ENCODE data around the gene AGBL3.

AGBL3 gene

DNA sequence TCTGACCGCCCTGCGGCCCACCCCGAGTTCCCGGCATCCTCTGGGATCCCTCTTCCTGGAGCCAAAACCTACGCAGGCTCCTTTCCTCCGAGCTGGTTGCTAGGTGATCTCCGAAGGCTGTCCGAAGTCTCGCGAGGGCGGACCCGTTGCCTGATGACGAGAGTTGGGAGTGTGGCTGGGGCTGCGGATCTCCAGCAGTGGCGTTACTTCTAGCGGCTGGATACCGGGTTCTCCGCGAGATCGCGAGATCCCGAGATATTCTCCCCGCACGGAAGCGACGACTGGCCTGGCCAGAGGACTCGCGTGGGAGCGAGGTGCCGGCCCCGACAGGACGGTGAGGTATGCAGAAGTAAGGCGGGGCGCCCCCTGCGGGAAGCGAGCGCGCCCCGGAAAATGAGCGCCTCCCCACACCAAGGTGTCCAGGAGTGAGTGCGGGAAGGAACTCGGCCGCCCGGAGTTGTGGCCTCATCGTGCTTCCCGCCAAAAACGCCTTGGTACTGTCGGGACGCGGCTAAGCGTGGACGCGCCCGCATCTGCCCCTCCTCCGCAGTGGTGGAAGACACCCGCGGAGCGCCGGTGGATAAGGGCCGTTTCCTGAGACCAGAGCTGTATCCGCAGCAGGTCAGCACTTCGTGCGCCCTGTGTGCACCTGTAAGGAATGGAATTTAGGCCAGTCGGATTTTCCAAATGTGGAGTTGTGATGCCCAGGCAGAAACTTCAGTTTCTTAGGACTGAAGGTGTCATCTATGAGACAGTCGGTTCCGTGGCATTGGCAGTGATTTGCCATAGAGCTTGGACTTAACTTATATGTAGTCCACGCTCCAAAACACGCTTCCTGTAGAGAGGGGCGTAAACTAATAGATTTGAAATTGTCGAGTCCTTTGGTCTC, at the start of gene AGBL3:
Gene AGBL3 (plus strand): TSS at position 146 of the 889 bp plus-strand sequence. CDS start 1,426 bp downstream, outside the sequence.
- TF ChIP-seq TAF1 (IDR thresholded peaks at IDR 0.05; ENCODE audit: low read depth) (peak; percentile 85), EGR1 (IDR thresholded peaks at IDR 0.05) (no peak), RAD21 (IDR thresholded peaks at IDR 0.05; ENCODE audit: low read depth) (no peak), TCF12 (IDR thresholded peaks at IDR 0.05; ENCODE audit: low read depth) (0 out of 2 replicates have a peak, but pooled peaks have one; percentile 46), YY1 (IDR thresholded peaks at IDR 0.05; ENCODE audit: low read depth) (no peak), ZBTB7A (IDR thresholded peaks at IDR 0.05; ENCODE audit: low read depth) (no peak), CREB1 (IDR thresholded peaks at IDR 0.05; ENCODE audit: low read depth) (no peak), CEBPB (IDR thresholded peaks at IDR 0.05) (no peak), NFIC (IDR thresholded peaks at IDR 0.05) (no peak; the same call in 1 of the 2 replicates), TEAD4 (IDR thresholded peaks at IDR 0.05) (peak; percentile 48; the same call in 1 of the 2 replicates), FOXM1 (IDR thresholded peaks at IDR 0.05; ENCODE audit: borderline replicate concordance, low read depth) (no peak)
- TF ChIP-seq, protein P1, sequence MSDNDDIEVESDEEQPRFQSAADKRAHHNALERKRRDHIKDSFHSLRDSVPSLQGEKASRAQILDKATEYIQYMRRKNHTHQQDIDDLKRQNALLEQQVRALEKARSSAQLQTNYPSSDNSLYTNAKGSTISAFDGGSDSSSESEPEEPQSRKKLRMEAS (IDR thresholded peaks at IDR 0.05) = peak; percentile 85

- TF ChIP-seq, protein P1 (IDR thresholded peaks at IDR 0.05) = no peak
These were observed 49.3 kb upstream of the AGBL3 start for GRCh38 chr7:134936893-134937510.

DNA sequence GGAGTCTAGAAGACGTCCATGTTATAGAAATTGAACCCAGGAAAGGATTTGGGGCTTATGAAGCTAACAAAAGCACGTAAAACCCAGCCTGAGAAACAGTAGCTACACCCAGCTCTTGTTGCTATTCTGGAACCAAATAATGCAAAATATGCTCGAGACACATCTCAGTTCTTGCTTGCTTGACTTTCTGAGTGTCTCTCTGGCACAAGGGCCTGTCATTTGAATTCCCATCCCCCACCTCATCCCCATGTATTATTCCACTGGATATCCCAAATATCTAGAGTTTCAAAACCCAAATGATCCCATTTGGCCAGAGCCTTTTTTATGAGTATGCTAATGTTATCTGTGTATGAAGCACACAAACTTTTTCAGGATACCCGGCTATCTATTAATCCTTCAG, 48.2 kb upstream of the AGBL3 start:
- no peak for TF ChIP-seq NFIC (IDR thresholded peaks at IDR 0.05)
- no peak for TF ChIP-seq CREB1 (IDR thresholded peaks at IDR 0.05; ENCODE audit: low read depth)
- no peak for TF ChIP-seq REST (IDR thresholded peaks at IDR 0.05; ENCODE audit: low read depth)
- TF ChIP-seq EP300 (IDR thresholded peaks at IDR 0.05; ENCODE audit: borderline replicate concordance) = no peak
- no peak for TF ChIP-seq RAD21 (IDR thresholded peaks at IDR 0.05; ENCODE audit: low read depth)
- TF ChIP-seq TEAD4 (IDR thresholded peaks at IDR 0.05) = no peak
- no peak for TF ChIP-seq FOXM1 (IDR thresholded peaks at IDR 0.05; ENCODE audit: borderline replicate concordance, low read depth)
- no peak for TF ChIP-seq USF1 (IDR thresholded peaks at IDR 0.05)
- no peak for TF ChIP-seq EGR1 (IDR thresholded peaks at IDR 0.05)
- TF ChIP-seq CEBPB (IDR thresholded peaks at IDR 0.05) = no peak
- TF ChIP-seq TCF12 (IDR thresholded peaks at IDR 0.05; ENCODE audit: low read depth) = no peak
- TF ChIP-seq, protein P1 (IDR thresholded peaks at IDR 0.05) = no peak
- TF ChIP-seq YY1 (IDR thresholded peaks at IDR 0.05; ENCODE audit: low read depth) = no peak
- TF ChIP-seq ZBTB7A (IDR thresholded peaks at IDR 0.05; ENCODE audit: low read depth) = no peak
- no peak for TF ChIP-seq TAF1 (IDR thresholded peaks at IDR 0.05; ENCODE audit: low read depth)

GRCh38 chr7:134939136-134939535, 47.2 kb upstream of the AGBL3 start:
- no peak for TF ChIP-seq TEAD4 (IDR thresholded peaks at IDR 0.05)
- TF ChIP-seq RAD21 (IDR thresholded peaks at IDR 0.05; ENCODE audit: low read depth) = no peak
- TF ChIP-seq TCF12 (IDR thresholded peaks at IDR 0.05; ENCODE audit: low read depth) = no peak
- TF ChIP-seq EP300 (IDR thresholded peaks at IDR 0.05; ENCODE audit: borderline replicate concordance) = no peak
- TF ChIP-seq ZBTB7A (IDR thresholded peaks at IDR 0.05; ENCODE audit: low read depth) = no peak
- TF ChIP-seq TAF1 (IDR thresholded peaks at IDR 0.05; ENCODE audit: low read depth) = no peak

DNA sequence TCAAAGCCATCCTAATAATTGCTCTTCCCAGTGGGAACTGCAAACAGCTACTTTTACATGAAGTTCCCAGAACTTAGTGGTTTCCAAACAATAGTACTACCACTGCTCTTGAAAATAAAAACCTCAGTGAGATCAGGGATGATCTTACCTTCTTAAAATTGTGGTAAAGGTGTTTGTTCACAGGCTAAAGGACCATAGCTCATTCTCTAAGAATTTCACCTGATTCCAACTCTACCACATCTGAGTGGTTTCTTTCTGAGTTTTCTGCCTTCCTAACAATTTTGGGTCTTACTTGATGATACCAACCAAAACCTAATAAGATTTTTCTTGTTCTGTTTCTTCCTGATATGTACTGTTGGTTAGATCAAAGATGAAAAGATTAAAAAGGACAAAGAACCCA, 45.6 kb upstream of the AGBL3 start:
- no peak for TF ChIP-seq TCF12 (IDR thresholded peaks at IDR 0.05; ENCODE audit: low read depth)
- TF ChIP-seq TAF1 (IDR thresholded peaks at IDR 0.05; ENCODE audit: low read depth) = no peak
- TF ChIP-seq EP300 (IDR thresholded peaks at IDR 0.05; ENCODE audit: borderline replicate concordance) = no peak
- TF ChIP-seq, protein P1 (IDR thresholded peaks at IDR 0.05) = no peak
- no peak for TF ChIP-seq REST (IDR thresholded peaks at IDR 0.05; ENCODE audit: low read depth)
- TF ChIP-seq USF1 (IDR thresholded peaks at IDR 0.05) = no peak
- no peak for TF ChIP-seq RAD21 (IDR thresholded peaks at IDR 0.05; ENCODE audit: low read depth)
- TF ChIP-seq FOXM1 (IDR thresholded peaks at IDR 0.05; ENCODE audit: borderline replicate concordance, low read depth) = no peak
- TF ChIP-seq NFIC (IDR thresholded peaks at IDR 0.05) = no peak
- TF ChIP-seq EGR1 (IDR thresholded peaks at IDR 0.05) = no peak
- TF ChIP-seq CEBPB (IDR thresholded peaks at IDR 0.05) = no peak
- TF ChIP-seq TEAD4 (IDR thresholded peaks at IDR 0.05) = no peak
- no peak for TF ChIP-seq ZBTB7A (IDR thresholded peaks at IDR 0.05; ENCODE audit: low read depth)
- no peak for TF ChIP-seq CREB1 (IDR thresholded peaks at IDR 0.05; ENCODE audit: low read depth)
- TF ChIP-seq YY1 (IDR thresholded peaks at IDR 0.05; ENCODE audit: low read depth) = no peak

Measured in Ishikawa (cell line).